NCI-H2227 treated with DMSO at 0.1 percent for 48 hours (cell line): ENCODE measurements around the gene TNFRSF14.

Experiments used
- DNase-seq: peaks from one replicate; lab custom pipeline; 2025; lab: John Stamatoyannopoulos, UW

TNFRSF14 gene

GRCh38 chr1:2602866-2603520 lies 46.8 kb downstream of the TNFRSF14 start:
- no peak for DNase-seq

- DNase-seq: no peak
Measured at GRCh38 chr1:2603521-2604155, 47.5 kb downstream of the TNFRSF14 start.

- no peak for DNase-seq
Measured at GRCh38 chr1:2604156-2604843, 48.1 kb downstream of the TNFRSF14 start.

GRCh38 chr1:2604844-2605508 lies 48.8 kb downstream of the TNFRSF14 start:
- no peak for DNase-seq

- DNase-seq: no peak
Measured at GRCh38 chr1:2605509-2606395, 49.6 kb downstream of the TNFRSF14 start.

GRCh38 chr1:2606396-2606880 lies 50.3 kb downstream of the TNFRSF14 start:
- no peak for DNase-seq

GRCh38 chr1:2606881-2607621 lies 50.9 kb downstream of the TNFRSF14 start:
- no peak for DNase-seq

GRCh38 chr1:2607641-2608091 lies 51.5 kb downstream of the TNFRSF14 start:
- no peak for DNase-seq

- no peak for DNase-seq
Measured at GRCh38 chr1:2609319-2610035, 53.3 kb downstream of the TNFRSF14 start.

- no peak for DNase-seq
Measured at GRCh38 chr1:2610036-2610959, 54.1 kb downstream of the TNFRSF14 start.

GRCh38 chr1:2611031-2611501 lies 54.9 kb downstream of the TNFRSF14 start:
- peak; percentile 78 for DNase-seq

GRCh38 chr1:2611621-2612437 lies 55.7 kb downstream of the TNFRSF14 start:
- no peak for DNase-seq

GRCh38 chr1:2612591-2613365 lies 56.6 kb downstream of the TNFRSF14 start:
- no peak for DNase-seq
